Suppressor macrophage treated with lipopolysaccharide for 1 hour (primary cell): ENCODE data around the gene SPAG16.
"Not testable (repeated sequence)": the region's sequence is repeated elsewhere in the genome, so short reads cannot be mapped to it uniquely, and the experiment has no call there.

Source experiments
- DNase-seq, 3 donors: peaks; one replicate each; pipeline ENCODE4 v3.0.0-alpha.2; 2020 to 2022

The SPAG16 gene

DNA sequence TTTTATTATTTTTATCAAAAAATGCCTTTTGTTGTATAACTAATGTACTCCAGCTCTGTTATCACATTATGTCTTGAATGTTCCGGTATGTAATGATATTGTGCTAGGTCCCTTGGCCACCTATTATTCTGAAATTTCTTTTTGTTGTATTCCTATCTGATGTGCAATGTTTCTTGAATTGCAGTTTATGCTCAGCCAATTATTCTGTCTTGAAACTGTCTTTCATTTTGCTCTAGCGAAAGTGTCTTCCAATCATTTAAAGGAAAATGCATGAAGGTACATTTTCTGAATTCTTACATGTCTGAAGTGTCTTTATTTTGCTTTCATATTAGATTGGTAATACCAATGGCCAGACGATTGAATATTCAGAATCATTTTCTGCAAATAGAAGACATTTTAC, 277.5 kb downstream of the SPAG16 start:
- DNase-seq = no peak

DNA sequence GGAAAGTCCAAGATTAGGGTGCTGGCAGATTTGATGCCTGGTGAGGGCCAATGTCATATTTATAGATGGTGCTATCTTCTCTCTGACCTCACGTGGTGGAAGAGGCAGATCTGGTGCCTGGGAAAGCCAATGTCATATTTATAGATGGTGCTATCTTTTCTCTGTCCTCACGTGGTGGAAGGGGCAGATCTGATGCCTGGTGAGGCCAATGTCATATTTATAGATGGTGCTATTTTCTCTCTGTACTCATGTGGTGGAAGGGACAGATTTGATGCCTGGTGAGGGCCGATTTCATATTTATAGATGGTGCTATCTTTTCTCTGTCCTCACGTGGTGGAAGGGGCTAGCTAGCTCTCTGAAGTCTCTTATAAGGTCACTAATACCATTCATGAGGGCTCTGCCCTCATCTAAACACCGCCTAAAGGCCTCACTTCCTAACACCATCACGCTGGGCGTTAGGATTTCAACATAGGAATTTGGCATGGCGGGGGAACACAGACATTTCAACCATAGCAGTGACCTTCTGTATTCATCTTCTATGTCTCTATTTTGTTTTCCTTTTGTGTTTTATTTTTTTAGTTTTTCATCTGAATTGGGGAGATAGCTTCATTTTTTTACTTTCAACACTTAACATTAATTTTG, 278.4 kb downstream of the SPAG16 start:
- no peak for DNase-seq

DNA sequence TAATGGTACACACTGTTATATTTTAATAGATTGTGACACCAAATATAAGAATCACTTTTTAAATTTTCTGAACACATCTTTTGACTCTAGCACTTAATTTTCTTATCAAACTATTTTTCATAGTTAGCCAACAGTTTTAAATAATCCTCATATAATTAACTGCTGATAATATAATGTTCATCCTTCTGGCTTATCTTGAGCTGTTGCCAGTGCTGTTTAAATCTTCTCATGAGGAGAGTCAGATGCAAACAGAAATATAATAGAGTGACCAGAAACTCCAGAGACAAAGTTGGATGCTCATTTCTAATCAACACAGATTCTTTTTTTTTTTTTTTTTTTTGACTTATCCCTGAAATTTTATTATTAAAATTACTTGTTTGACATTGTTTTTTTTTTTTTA, 282.6 kb downstream of the SPAG16 start:
- no peak for DNase-seq

DNA sequence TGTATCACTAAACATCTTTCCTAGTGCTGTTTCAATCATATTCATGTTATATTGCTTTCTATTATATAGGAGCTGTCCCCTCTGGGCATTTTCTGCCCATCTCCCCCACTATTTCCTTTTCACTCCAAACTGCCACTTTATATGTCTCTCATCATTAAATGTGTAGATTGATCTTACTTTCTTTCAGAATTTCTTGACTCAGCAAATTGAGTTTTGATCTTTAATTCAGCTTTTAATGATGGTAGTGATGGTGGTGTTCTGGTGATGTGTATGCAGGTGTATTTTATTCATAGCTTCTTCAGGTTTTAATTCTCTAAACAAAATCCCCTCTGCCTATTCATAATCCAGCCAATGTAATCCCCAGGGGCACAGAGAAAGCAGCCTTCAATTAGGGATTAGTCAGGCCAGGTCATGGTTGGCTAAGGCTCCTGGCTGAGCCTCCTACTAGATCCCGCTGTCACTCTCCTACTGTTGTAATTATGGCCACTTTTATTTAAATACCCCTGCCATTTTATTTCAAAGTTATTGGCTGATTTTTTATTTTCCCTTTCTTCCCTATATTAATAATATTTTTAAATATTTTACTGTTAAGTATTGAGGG, 325.4 kb downstream of the SPAG16 start:
- DNase-seq = no peak

DNA sequence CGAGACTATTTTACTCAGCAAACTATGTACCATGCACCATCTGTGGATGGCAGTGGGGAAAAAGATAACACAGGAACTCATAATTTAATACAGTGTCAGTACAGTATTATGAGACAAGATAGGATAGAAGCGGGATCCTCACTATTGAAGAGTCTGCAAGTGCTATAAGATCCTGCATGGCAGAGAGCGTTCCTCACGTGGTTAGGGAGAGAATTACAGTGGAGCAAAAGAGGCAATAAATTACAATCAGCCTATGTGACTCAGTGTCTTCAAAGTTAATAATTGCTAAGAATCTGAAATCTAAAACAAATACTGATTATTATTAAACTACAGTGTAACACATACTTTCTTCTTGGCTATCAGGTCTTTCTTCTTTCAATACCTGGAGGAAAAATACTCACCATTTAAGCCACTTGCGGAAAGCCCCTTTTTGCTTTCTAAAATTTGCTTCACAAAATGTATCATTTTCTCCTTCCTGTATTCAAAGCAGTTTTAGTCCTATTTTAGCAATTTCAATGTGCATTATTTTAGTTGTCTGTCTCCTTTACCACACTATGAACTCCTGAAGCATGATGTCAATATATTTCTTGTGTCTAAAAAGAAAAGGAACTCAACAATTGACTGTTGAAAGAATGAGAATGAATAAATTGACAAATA, 342.9 kb downstream of the SPAG16 start:
- DNase-seq = no peak

DNA sequence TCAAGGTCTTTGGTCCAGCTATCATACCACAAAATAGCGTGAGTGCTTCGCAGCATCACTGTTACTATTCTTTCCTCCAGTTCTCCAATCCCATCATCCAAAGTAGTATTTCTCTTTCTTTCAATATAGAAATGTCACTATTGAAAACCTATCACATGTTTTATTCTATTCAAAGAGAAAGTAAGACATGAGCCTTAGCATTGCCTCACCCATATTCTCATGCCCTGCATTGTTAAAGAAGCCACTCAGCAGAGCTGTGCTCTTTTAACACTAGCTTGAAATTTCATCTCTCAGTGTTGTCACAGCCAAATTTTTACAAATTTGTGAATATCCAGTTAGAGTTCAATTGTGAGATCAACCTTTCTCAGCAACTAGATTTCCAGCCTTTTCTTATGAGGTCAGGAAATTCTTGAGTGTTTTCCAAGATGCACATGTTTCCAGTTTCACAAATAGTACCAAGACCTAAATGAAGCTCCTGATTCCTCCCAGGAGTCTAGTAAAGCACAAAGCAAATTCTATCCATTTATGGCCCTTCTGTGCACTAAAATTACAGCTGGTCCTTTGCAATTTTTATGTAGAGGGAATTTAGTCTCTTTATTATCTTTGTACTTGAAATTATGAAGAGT, 343.7 kb downstream of the SPAG16 start:
- no peak for DNase-seq

DNA sequence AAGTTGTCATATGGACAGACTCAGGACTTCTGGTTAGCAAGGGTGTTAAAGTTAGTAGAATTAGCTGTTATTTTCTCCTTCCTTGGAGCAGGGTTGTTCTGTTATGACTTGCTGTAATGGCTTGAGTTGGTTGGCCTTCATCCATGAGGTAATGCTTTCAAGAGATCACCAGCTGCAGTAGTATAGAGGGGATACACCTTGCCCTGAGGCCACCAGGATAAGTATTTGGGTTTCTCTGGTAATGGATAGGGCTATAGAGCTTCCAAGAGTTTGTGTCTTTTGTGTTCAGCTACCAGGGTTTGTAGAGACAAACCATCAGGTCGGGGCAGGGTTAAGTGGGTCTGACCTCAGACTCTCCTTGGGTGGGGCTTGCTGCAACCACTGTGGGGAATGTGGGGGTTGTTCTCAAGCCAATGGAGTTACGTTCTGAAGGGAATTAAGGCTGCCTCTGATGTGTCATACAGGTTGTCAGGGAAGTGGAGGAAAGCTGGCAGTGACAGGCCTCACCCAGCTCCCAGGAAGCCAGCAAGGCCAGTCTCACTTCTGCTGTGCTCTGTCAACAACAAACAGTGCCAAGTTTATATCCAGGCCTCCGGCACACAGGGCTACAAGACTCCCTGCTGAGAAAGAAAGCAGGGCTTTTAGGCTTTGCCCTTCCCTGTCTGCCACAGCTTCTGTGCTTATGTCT, 356.6 kb downstream of the SPAG16 start:
- DNase-seq = no peak

DNA sequence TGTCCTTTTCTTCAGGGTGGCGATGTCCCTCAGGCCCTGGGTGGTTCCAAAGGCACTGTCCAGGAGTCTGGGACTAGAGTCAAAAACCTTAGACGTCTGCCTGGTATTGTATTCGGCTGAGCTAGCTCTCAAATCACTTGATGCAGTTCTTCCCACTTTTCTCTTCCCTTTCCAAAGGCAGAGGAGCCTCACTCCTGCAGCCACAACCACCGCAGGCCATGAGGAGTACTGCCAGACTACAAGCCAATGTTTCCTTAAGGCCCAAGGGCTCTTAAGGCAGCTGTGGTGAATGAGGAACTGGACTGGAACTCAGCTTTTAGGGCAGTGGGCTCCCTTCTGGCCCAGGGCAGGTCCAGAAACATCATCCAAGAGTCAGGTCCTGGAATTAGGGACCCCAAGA, 360.7 kb downstream of the SPAG16 start:
- DNase-seq = no peak

DNA sequence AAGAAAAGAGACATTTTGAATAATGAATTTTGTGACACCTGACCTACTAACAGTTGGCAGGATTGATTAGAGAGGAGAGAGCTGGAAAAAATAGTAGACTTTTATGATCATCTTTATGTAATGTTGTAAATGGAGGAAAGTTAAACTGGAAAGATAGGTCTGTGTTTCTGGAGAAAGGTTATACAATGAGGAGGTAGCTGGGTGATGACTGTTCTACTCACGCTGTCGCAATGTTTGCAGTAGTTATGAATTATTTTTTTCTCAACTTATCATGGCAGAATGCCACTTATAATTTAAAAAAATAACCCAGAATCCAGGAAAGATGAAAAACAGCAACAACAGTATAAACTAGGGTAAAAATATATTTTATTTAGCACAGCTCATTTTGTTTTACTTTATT, 364.9 kb downstream of the SPAG16 start:
- DNase-seq = no peak

DNA sequence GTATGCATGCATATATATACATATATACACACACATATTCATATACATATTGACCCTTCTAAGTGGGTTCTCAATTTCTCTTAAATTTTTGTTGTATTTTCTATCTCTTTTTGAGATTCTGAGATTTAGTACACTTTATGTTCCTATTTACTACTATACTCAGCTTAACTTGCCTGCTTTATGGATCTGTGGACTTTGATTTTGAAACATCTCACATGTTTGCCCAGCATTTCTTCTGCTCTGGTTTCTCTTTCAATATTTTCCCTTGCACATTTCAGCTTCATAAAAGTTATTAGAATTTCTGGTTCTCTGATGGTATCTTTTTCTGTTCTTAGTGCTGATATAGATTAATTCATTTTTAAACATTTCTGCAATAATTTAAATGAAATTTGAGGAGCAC, 380.6 kb downstream of the SPAG16 start:
- DNase-seq = no peak

DNA sequence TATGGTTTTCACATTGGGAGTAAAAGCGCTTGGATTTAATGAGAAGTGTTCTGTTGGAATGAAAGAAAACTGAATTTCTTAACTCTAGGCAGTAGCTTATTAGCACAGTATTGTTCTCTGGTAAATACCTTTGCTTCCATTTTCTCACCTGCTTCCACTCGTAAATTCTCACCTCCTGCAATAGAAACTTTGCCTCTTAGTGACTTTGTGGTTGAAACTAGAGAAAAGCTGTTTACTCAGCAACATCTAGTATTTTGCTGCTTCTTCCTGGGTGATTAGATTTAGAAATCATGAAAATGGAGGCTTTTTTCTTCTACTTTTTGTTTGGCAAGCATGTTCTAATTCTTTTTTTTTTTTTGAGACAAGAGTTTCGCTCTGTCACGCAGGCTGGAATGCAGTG, 385.4 kb downstream of the SPAG16 start:
- DNase-seq = no peak

DNA sequence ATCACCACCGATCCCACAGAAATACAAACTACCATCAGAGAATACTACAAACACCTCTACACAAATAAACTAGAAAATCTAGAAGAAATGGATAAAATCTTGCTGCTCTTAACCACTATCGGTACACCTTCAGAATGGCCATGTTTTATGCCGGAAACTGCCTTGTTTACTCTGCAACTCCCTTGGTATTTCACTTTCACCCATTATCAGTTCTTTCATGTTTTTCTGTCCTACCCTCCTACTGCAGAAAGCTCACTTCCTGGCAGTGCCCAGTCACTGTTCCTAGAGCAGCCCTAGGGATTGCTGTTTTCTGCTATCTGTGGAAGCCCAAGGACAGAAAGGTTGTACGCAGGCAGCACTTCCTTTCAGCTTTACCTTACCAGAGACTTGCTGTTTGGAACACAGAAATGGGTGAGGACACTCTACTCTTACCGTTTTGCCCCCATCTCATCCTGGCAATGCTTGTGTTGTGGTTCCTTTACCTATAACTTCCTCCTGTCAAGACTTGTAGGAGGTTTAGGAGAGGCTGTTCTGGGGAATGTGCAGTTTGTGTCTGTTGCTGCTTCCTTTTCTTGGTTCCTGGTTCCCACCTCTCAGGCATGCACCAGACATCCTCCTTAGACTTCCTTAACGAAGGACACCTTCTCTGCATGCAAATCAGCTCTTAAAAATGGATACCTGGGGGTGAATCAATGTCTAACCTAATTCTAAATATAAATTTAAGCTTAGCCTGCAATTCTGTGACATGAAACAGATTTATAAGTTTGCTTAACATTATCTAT, 394.4 kb downstream of the SPAG16 start:
- DNase-seq = no peak

DNA sequence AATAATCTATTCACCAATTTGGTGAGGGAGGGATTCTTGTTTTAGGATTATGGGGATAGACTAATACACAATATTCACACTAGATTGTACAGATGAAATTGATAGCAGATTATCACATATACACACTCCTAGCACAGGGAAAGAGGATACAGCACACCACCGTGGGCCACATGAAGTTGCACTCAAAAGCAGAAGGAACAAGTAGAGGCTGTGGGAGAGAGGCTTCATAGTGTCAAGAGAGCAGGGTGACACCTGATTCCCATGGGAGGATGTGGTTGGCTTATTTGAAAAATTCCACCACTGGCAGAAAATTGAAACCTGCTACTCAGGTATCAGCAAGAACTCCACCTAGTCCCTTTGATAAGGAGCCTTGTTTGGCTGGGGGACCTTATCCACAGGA, 395.6 kb downstream of the SPAG16 start:
- no peak for DNase-seq

DNA sequence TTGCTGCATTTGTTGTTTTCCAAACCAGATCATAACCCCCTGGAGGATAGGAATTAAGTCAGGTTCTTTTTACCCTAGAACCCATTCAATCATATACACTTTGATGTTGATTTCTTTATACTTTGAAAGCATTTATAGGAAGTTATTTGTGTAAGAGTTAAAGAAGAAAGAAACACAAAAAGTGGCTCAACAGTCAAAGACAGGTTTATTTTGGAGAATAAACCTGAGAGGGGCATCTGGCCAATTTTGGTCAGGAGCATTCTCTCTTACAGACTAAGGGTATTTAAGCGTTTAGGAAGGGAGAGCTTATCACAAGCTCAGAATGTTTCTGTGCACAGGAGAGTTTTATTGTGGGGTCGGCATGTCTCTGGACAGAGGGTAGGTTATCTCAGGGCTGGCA, 398.0 kb downstream of the SPAG16 start:
- DNase-seq = no peak

DNA sequence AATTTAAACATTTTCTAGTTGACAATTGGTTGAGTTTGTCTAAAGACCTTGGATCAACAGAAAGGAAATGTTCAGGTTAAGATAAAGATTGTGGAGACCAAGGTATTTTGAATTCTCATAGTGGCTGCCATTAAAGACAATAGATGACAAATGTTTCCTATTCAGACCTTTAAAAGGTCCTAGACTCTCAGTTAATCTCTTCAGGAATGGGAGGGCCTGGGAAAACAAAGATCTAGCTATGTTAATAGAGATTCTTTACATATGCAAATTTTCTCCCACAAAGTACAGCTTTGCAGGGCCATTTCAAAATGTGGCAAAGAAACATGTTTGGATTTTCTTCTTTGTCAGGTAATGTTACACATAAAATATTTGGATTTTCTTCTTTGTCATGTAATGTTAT, 403.9 kb downstream of the SPAG16 start:
- no peak for DNase-seq

DNA sequence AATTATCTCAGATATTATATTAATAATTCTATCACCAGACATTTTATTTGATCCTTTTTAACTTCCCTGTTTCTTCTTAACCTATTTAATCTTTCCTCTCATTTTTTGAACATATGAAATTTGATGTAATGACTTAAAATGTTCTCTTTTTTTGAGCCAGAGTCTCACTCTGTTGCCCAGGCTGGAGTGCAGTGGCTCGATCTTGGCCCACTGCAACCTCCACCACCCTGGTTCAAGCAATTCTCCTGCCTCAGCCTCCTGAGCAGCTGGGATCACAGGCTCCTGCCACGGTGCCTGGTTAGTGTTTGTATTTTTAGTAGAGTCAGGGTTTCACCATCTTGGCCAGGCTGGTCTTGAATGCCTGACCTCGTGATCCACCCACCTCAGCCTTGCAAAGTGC, 404.6 kb downstream of the SPAG16 start:
- not testable (repeated sequence) for DNase-seq

DNA sequence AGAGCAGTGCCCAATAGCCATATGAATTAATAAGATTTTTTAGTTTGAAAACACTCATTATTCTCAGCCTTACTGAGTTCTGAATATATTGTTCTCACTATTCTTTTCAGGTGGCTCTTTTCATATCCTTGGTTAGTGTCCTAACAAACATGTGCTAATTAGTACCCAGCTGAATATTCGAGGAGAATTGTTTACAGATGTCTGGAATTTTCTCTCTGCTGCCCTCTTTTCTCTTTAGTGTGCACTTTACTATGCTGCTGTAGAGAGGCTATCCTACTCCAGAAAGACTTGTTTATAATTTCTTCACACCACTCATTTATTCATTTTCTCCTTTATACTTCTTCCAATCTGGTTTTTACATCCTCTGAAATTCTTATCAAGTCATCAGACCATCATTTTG, 405.3 kb downstream of the SPAG16 start:
- no peak for DNase-seq

DNA sequence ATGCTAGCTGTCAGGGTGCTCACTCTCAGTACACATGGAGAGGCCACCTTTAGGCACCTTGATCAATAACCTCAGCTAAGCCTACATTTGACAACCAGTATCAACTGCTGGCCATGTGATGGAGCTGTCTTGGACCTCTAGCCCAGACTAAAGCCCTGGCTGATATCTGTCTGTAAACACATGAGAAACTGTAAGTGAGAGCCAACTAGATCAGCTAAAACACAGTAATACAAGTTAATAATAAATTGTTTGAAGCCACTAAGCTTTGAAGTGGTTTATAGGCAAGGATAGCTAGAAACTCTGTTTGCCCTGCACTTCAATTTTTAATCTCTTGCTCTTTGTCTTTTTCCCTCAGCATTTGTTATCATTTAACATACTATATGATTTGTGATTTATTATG, 407.1 kb downstream of the SPAG16 start:
- DNase-seq = no peak

DNA sequence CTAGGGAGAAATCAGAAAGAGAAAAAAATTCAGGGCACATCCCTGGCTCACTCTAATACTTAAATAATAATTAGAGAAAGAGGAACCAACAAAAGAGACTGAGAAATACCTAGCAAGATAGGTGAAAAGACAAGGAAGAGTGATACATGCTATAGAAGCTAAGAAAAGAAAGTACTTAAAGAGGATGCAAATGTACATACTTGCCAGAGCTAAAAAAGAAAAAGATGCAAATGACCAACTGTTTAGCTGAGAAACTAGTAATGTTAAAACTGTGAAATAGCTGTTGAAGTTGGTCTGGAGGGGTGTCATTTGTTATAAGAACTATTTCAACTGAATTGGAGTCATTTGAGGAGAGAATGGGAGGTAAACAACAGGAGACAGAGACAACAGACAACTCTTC, 412.2 kb downstream of the SPAG16 start:
- DNase-seq = no peak

DNA sequence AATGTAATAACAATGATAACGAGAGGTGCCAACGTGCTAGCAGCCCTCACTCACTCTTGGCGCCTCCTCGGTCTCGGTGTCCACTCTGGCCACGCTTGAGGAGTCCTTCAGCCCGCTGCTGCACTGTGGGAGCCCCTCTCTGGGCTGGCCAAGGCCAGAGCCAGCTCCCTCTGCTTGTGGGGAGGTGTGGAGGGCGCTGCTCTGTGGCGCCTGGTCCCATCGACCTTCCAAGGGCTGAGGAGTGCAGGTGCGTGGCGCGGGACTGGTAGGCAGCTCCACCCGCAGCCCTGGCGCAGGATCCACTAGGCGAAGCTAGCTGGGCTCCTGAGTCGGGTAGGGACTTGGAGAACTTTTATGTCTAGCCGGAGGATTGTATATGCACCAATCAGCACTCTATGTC, 417.1 kb downstream of the SPAG16 start:
- DNase-seq = not testable (repeated sequence)

DNA sequence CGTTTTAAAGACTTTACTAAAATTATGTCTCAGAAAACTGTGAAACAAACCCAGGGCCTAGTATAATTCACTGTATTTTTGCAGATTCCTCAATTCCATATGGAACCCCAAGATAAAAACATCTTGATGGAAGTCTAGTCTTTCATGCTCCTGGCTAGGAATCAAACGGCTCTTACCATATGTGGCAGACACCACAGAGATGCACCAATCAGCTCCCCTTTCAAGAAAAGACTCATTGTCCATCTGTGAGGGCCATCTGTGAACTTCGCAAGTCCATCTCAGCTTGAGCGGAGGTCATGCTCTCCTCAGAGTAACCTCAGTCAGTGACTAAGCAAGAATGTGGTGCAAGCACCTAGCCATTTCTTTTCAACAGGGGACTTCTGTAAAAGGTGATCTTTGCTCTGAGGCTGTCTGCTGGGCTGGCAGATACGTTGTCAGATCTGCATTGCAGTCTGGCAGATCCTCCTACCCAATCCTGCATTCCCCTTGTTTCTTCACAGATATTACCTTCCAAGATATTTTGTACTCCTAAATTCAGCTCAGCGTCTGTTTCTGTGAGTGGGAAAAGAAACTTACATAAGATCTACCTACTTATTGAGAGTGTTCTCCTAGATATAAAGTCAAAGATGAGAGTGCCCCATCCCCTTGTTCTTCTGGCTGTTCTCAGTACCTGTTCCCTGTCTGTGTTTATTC, 419.3 kb downstream of the SPAG16 start:
- DNase-seq = no peak

DNA sequence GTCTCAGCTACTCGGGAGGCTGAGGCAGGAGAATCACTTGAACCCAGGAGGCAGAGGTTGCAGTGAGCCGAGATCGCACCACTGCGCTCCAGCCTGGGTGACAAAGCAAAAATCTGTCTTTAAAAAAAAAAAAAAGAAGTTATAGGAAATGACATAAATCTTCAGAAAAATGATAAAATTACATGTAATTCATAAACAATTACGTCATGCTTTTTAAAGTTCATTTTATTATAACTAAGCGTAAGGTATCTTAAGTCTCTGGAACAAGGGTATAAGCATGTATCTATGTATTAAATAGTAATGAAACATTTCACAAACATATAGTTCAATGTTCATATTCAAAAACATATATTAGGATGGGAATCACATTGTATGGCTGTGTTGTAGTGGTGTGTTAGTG, 425.9 kb downstream of the SPAG16 start:
- no peak for DNase-seq
